Erythroblast (primary cell): Measurements from ENCODE around the gene LRP2.

ENCODE experiments used
- GATA1 ChIP-seq: IDR thresholded peaks from 2 replicates; pipeline ENCODE4 v1.6.1; 2011; ENCODE audit warnings: low read depth, mild to moderate bottlenecking, control low read depth, low read length, moderate library complexity
- POLR2A ChIP-seq: IDR thresholded peaks from 2 replicates; pipeline ENCODE4 v1.6.1; 2011; ENCODE audit warnings: mild to moderate bottlenecking, low read length

- TF ChIP-seq POLR2A: no peak
- TF ChIP-seq GATA1: no peak
Observed at GRCh38 chr2:169388161-169388560, 25.8 kb upstream of the LRP2 start.
